HL-60 (cell line): ENCODE results near the gene CELSR2.

ENCODE experiments used
- DNase-seq, 2 experiments: peaks; one replicate each; pipeline ENCODE4 v3.0.0-alpha.2; 2010 to 2020; ENCODE audit warnings: low read depth in 1 of 2, low spot score in 1 of 2
- H3K27ac ChIP-seq: fragments of 250-450 bp; sonication (Bioruptor Pico); replicated peaks from 2 replicates; pipeline ENCODE4 v1.5.1; 2020; ENCODE audit warnings: mild to moderate bottlenecking, moderate library complexity
- H3K27me3 ChIP-seq: fragments of 250-450 bp; sonication (Bioruptor Pico); 2 replicates; pipeline ENCODE4 v1.5.1; 2021; ENCODE audit warnings: mild to moderate bottlenecking, moderate library complexity; ENCODE audit not compliant: insufficient read depth, poor library complexity, severe bottlenecking
- H3K4me3 ChIP-seq: replicated peaks from 2 replicates; pipeline ENCODE4 v1.5.1; 2011; ENCODE audit warnings: mild to moderate bottlenecking, control low read depth, low read length; ENCODE audit not compliant: insufficient read depth
- CTCF ChIP-seq: IDR thresholded peaks from one replicate; pipeline ENCODE4 v1.5.1; 2011; ENCODE audit warnings: low read length, control low read depth, inconsistent platforms; ENCODE audit not compliant: insufficient read depth
- GABPA ChIP-seq: IDR thresholded peaks from 2 replicates; pipeline ENCODE4 v1.6.1; 2012; ENCODE audit warnings: low read depth
- POLR2AphosphoS5 ChIP-seq: IDR thresholded peaks from 2 replicates; pipeline ENCODE4 v1.6.1; 2012; ENCODE audit warnings: low read depth
- REST ChIP-seq: IDR thresholded peaks from 2 replicates; pipeline ENCODE4 v1.6.1; 2012; ENCODE audit warnings: low read depth; ENCODE audit not compliant: insufficient replicate concordance
- SPI1 ChIP-seq: IDR thresholded peaks from 2 replicates; pipeline ENCODE4 v1.6.1; 2012; ENCODE audit warnings: low read depth, mild to moderate bottlenecking, borderline replicate concordance

The CELSR2 gene

GRCh38 chr1:109268431-109269211 is 19.3 kb downstream of the CELSR2 start:
- TF ChIP-seq REST (no peak), POLR2AphosphoS5 (no peak), GABPA (no peak), SPI1 (no peak), CTCF (no peak)
- no peak for DNase-seq

GRCh38 chr1:109269212-109269980 is 20.1 kb downstream of the CELSR2 start:
- no peak for TF ChIP-seq SPI1
- no peak for TF ChIP-seq REST
- TF ChIP-seq POLR2AphosphoS5 = no peak
- no peak for TF ChIP-seq CTCF
- TF ChIP-seq GABPA = no peak
- no peak for DNase-seq
- Histone ChIP-seq H3K27me3 (no peaks in the 10 kb centered on the region), H3K27ac (no peak overlapping the region), H3K4me3 (no peak overlapping the region)

More at GRCh38 chr1:109268431-109269211, 19.3 kb downstream of the CELSR2 start:
- Histone ChIP-seq H3K4me3 (no peak overlapping the region), H3K27me3 (no peaks in the 10 kb centered on the region), H3K27ac (no peak overlapping the region)

- Histone ChIP-seq H3K4me3 (no peak overlapping the region), H3K27ac (no peak overlapping the region), H3K27me3 (no peaks in the 10 kb centered on the region)
- TF ChIP-seq CTCF (no peak), POLR2AphosphoS5 (no peak), REST (no peak), SPI1 (no peak), GABPA (no peak)
- no peak for DNase-seq
Observed at GRCh38 chr1:109269981-109270622, 20.8 kb downstream of the CELSR2 start.
